K562 (cell line): ENCODE data around the gene SV2C. TPM values are rescaled to one million over a fixed set of nuclear protein-coding genes. Genes with fewer than 3 reads are reported as not detected.

Source experiments
- CREM ChIP-seq: IDR thresholded peaks from 2 replicates; pipeline ENCODE4 v1.6.1; 2014; ENCODE audit warnings: antibody characterized with exemption, low read depth
- CTBP1 ChIP-seq: fragments of 450-650 bp; IDR thresholded peaks from 2 replicates; pipeline ENCODE4 v1.6.1; 2016; ENCODE audit warnings: borderline replicate concordance
- DEAF1 ChIP-seq: fragments of 450-650 bp; formaldehyde crosslinking; IDR thresholded peaks from 2 replicates; pipeline ENCODE4 v1.4.0; 2020; ENCODE audit warnings: mild to moderate bottlenecking, moderate library complexity
- ELK1 ChIP-seq: sonication (generic); formaldehyde crosslinking; IDR thresholded peaks from 2 replicates; pipeline ENCODE4 v1.8.1; 2022; ENCODE audit warnings: missing genetic modification reagents
- KAT2B ChIP-seq: IDR thresholded peaks from one replicate; pipeline ENCODE4 v1.6.1; 2012; ENCODE audit warnings: low read depth, mild to moderate bottlenecking, control low read depth, inconsistent platforms, low read length, moderate library complexity
- NCOA6 ChIP-seq: fragments of 450-650 bp; IDR thresholded peaks from 2 replicates; pipeline ENCODE4 v1.6.1; 2017; ENCODE audit warnings: mild to moderate bottlenecking
- RBBP5 ChIP-seq: fragments of 200-600 bp; sonication (generic); IDR thresholded peaks from 2 replicates; pipeline ENCODE4 v1.6.1; 2012; ENCODE audit warnings: borderline replicate concordance, mild to moderate bottlenecking, low read length, control low read depth, inconsistent platforms; ENCODE audit not compliant: insufficient read depth, poor library complexity, severe bottlenecking
- RBM39 ChIP-seq: fragments of 200-400 bp; formaldehyde crosslinking; optimal IDR thresholded peaks from 2 replicates; pipeline ENCODE3; 2018; ENCODE audit warnings: low read depth, low read length
- SIN3A ChIP-seq, 2 experiments: fragments of 150-350 bp in 1 of 2; IDR thresholded peaks; 2 replicates each; pipeline ENCODE4 v1.6.1; 2011 to 2016; ENCODE audit warnings: borderline replicate concordance in 2 of 2, low read depth in 2 of 2, low read length in 2 of 2, mild to moderate bottlenecking in 2 of 2, moderate library complexity in 2 of 2; ENCODE audit not compliant: control insufficient read depth in 1 of 2
- STAG1 ChIP-seq: sonication (generic); formaldehyde crosslinking; IDR thresholded peaks from 2 replicates; pipeline ENCODE4 v1.5.0; 2020; ENCODE audit warnings: missing genetic modification reagents, borderline replicate concordance
- TEAD1 ChIP-seq, 2 experiments: fragments of 450-650 bp in 1 of 2; sonication (generic) in 1 of 2; formaldehyde crosslinking; IDR thresholded peaks; 2 replicates each; pipeline versions ENCODE4 v1.4.0 to v1.8.0; 2020 to 2022; ENCODE audit warnings: mild to moderate bottlenecking in 2 of 2, missing genetic modification reagents in 1 of 2
- USF1 ChIP-seq: sonication (generic); formaldehyde crosslinking; IDR thresholded peaks from 2 replicates; pipeline ENCODE4 v1.9.0; 2022; ENCODE audit warnings: mild to moderate bottlenecking, missing genetic modification reagents
- ZNF318 ChIP-seq, 2 experiments: fragments of 450-650 bp; IDR thresholded peaks; 2 replicates each; pipeline ENCODE4 v1.6.1; 2016; ENCODE audit warnings: mild to moderate bottlenecking in 2 of 2, borderline replicate concordance in 1 of 2, low read depth in 1 of 2, moderate library complexity in 1 of 2
- polyA plus RNA-seq, 8 experiments: library from polyadenylated mRNA; depleted of rRNA in 4 of 8; stranded (reverse) in 5 of 8; unstranded in 3 of 8; fragments of >200 nt; fragmentation: Nextera tagmentation in 2 of 8; fragmentation: Illumina TruSeq in 1 of 8; extraction: Ambion mirVana in 2 of 8; extraction: Trizol in 1 of 8; gene quantifications; 2 replicates each; pipeline versions ENCODE4 v1.2.1 to v1.2.3, GENCODE V29; 2011 to 2014; ENCODE audit warnings: inconsistent platforms in 1 of 8, missing spikeins in 1 of 8
- total RNA-seq, 7 experiments: library from RNA; depleted of rRNA in 6 of 7; stranded (reverse); fragments of >200 nt in 6 of 7; fragmentation: Illumina TruSeq in 2 of 7; extraction: Trizol in 2 of 7; gene quantifications; 2 replicates each; pipeline versions ENCODE4 v1.2.1 to v1.2.3, GENCODE V29; 2011 to 2021; ENCODE audit warnings: low replicate concordance in 1 of 7

The SV2C gene
- total and polyA plus RNA-seq, 9 of the 15 experiments (the other 6 are each of a cell fraction or from before 2014, with no cell fraction given): 0.05 TPM; not detected in 8

GRCh38 chr5:76180814-76181805 is 97.9 kb downstream of the SV2C start (continued):
- no peak for TF ChIP-seq DEAF1 (CRISPR knock-in tag)
- TF ChIP-seq CREM: no peak
- TF ChIP-seq ELK1 (CRISPR knock-in tag): no peak
- TF ChIP-seq NCOA6: no peak
- no peak for TF ChIP-seq STAG1 (CRISPR knock-in tag)
- TF ChIP-seq USF1 (CRISPR knock-in tag): no peak
- TF ChIP-seq CTBP1: peak; percentile 67; the same call in 1 of the 2 replicates
- no peak for TF ChIP-seq ZNF318 (IDR thresholded peaks at IDR 0.05; ENCODE audit: borderline replicate concordance in 1 of 2, low read depth in 1 of 2)
- TF ChIP-seq RBBP5: no peak
- no peak for TF ChIP-seq SIN3A (IDR thresholded peaks at IDR 0.05; ENCODE audit: borderline replicate concordance in 2 of 2, control insufficient read depth in 1 of 2, low read depth in 2 of 2, low read length in 2 of 2)
- TF ChIP-seq TEAD1 (CRISPR knock-in tag; IDR thresholded peaks at IDR 0.05): 0 out of 4 replicates have a peak, but pooled peaks of 1 of the 2 experiments have one; percentile 33
- no peak for TF ChIP-seq KAT2B
- TF ChIP-seq RBM39: no peak
